Measurements from ENCODE around the gene QKI. TPM values are rescaled to one million over a fixed set of nuclear protein-coding genes. Genes with fewer than 3 reads are reported as not detected.

The QKI gene
- total RNA-seq, 1 experiment from 2014 or later, result 134 TPM

DNA sequence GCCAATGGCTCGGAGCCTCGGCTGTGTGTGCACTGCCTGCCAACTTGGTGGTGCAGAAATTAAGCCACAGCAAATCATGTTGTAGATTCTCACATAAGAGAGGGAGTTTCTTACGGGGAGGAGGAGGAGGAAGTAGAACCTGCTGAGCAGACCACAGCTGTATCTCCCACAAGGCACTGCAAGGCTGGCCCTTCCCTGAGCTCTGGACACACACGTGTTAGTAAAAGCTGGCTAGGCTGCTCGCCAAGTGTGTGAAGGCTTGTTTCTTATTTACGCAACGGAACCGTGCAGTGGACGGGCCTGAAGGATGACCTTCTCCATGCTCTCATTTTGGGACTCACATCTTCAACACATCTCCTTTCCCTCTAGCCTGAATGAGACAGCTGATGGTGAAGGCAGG is 15.7 kb upstream of the QKI start:
- no TSS peak for BruUV-seq (replicated peaks)
- H3K27me3 ChIP-seq (replicated peaks; ENCODE audit: control insufficient read depth, insufficient read depth, low read length), result no peaks in the 10 kb centered on the region
- intact Hi-C loops (cut with micrococcal nuclease; ENCODE audit: unreplicated experiment), result no loop called here
- no peaks in the 10 kb centered on the region for H3K9me3 ChIP-seq
- no peaks in the 10 kb centered on the region for H3K36me3 ChIP-seq (ENCODE audit: control insufficient read depth, insufficient read depth, low read length)
- H3K4me1 ChIP-seq, result no peaks in the 10 kb centered on the region
- H3K4me3 Mint-ChIP-seq (ENCODE audit: unreplicated experiment), result no peak overlapping the region
- ChIA-PET CTCF (no interaction called here), POLR2A (no interaction called here)
- H3K4me3 ChIP-seq (ENCODE audit: low read depth, low read length), result no peak overlapping the region
- no peaks in the 10 kb centered on the region for H3K4me1 Mint-ChIP-seq (ENCODE audit: low read depth, unreplicated experiment)
- H3K9me3 Mint-ChIP-seq (ENCODE audit: unreplicated experiment), result no peaks in the 10 kb centered on the region
- DNase-seq, result no peak
- H3K36me3 Mint-ChIP-seq (ENCODE audit: insufficient read depth, unreplicated experiment), result peaks cover 5% of the 10 kb centered on the region
- TF ChIP-seq, protein P1, sequence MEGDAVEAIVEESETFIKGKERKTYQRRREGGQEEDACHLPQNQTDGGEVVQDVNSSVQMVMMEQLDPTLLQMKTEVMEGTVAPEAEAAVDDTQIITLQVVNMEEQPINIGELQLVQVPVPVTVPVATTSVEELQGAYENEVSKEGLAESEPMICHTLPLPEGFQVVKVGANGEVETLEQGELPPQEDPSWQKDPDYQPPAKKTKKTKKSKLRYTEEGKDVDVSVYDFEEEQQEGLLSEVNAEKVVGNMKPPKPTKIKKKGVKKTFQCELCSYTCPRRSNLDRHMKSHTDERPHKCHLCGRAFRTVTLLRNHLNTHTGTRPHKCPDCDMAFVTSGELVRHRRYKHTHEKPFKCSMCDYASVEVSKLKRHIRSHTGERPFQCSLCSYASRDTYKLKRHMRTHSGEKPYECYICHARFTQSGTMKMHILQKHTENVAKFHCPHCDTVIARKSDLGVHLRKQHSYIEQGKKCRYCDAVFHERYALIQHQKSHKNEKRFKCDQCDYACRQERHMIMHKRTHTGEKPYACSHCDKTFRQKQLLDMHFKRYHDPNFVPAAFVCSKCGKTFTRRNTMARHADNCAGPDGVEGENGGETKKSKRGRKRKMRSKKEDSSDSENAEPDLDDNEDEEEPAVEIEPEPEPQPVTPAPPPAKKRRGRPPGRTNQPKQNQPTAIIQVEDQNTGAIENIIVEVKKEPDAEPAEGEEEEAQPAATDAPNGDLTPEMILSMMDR (IDR thresholded peaks at IDR 0.05; ENCODE audit: insufficient read depth in 1 of 2, low read depth in 1 of 2, low read length in 1 of 2, severe bottlenecking in 1 of 2, unreplicated experiment in 1 of 2), result no peak
- no peaks in the 10 kb centered on the region for H3K27me3 Mint-ChIP-seq (ENCODE audit: insufficient read depth, unreplicated experiment)
- H3K27ac Mint-ChIP-seq (ENCODE audit: unreplicated experiment), result no peak overlapping the region

- no peaks in the 10 kb centered on the region for H3K27me3 Mint-ChIP-seq (ENCODE audit: insufficient read depth, unreplicated experiment)
- Histone ChIP-seq H3K4me3 (ENCODE audit: low read depth, low read length) (no peak overlapping the region), H3K9me3 (no peaks in the 10 kb centered on the region), H3K36me3 (ENCODE audit: control insufficient read depth, insufficient read depth, low read length) (no peaks in the 10 kb centered on the region), H3K27me3 (replicated peaks; ENCODE audit: control insufficient read depth, insufficient read depth, low read length) (no peaks in the 10 kb centered on the region), H3K4me1 (no peaks in the 10 kb centered on the region)
- H3K4me1 Mint-ChIP-seq (ENCODE audit: low read depth, unreplicated experiment), result no peaks in the 10 kb centered on the region
- H3K27ac Mint-ChIP-seq (ENCODE audit: unreplicated experiment), result no peak overlapping the region
- H3K4me3 Mint-ChIP-seq (ENCODE audit: unreplicated experiment), result no peak overlapping the region
- intact Hi-C loops (cut with micrococcal nuclease; ENCODE audit: unreplicated experiment), result no loop called here
- H3K36me3 Mint-ChIP-seq (ENCODE audit: insufficient read depth, unreplicated experiment), result peaks cover 5% of the 10 kb centered on the region
- no peaks in the 10 kb centered on the region for H3K9me3 Mint-ChIP-seq (ENCODE audit: unreplicated experiment)
- ChIA-PET CTCF (no interaction called here), POLR2A (no interaction called here)
- no TSS peak for BruUV-seq (replicated peaks)
- no peak for DNase-seq
- TF ChIP-seq, protein P1 (IDR thresholded peaks at IDR 0.05; ENCODE audit: insufficient read depth in 1 of 2, low read depth in 1 of 2, low read length in 1 of 2, severe bottlenecking in 1 of 2, unreplicated experiment in 1 of 2), result no peak
Measured at GRCh38 chr6:163400509-163400908, 14.0 kb upstream of the QKI start.

DNA sequence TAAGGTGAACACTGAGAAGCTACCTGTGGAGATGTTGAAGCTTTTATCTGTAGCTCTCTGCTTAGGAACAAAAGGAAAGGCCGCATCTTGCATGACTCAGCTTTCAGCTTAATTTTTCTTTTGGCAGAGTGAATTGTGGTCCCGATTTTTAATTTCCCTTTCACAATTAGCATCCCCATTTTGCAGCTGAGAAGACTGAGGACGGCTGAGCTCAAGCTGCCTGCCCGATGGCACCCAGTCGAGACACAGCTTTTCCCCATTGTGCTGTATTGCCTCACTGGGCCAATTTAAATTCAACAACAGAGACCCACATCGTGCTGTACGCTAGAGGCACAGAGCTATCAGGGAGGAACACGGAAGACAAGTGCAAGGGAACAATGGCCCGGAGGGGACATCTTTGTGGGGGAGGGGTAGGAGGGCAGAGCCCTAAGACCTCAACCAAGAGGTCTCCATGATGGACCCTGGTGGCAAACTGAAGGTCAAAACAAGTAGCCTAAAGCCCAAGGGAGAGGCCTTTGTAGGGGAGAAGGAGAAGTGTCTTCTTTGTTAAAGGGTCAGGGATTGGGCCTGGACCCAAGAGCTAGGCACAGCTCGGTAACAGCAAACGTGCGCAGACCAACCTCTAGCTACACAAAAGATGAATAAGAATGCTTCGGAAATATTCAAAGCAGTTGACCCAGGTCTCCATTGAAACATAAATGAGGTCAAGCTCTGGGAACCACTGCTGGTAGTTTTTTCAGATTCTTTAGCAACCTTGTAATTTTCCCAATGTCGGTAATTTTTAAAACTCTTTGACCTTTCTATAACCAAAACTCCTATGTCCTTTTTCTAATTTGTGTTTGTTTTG is 13.3 kb upstream of the QKI start:
- TF ChIP-seq, protein P1 (IDR thresholded peaks at IDR 0.05; ENCODE audit: insufficient read depth in 1 of 2, low read depth in 1 of 2, low read length in 1 of 2, severe bottlenecking in 1 of 2, unreplicated experiment in 1 of 2), result no peak
- BruUV-seq (replicated peaks), result no TSS peak
- POLR2A ChIA-PET, result no interaction called here
- intact Hi-C loops (cut with micrococcal nuclease; ENCODE audit: unreplicated experiment), result no loop called here
- no peak overlapping the region for H3K4me3 ChIP-seq (ENCODE audit: low read depth, low read length)
- no peak overlapping the region for H3K4me3 Mint-ChIP-seq (ENCODE audit: unreplicated experiment)
- no peaks in the 10 kb centered on the region for H3K9me3 ChIP-seq
- no peaks in the 10 kb centered on the region for H3K36me3 ChIP-seq (ENCODE audit: control insufficient read depth, insufficient read depth, low read length)
- H3K4me1 Mint-ChIP-seq (ENCODE audit: low read depth, unreplicated experiment), result no peaks in the 10 kb centered on the region
- H3K27me3 Mint-ChIP-seq (ENCODE audit: insufficient read depth, unreplicated experiment), result no peaks in the 10 kb centered on the region
- H3K27ac Mint-ChIP-seq (ENCODE audit: unreplicated experiment), result no peak overlapping the region
- H3K4me1 ChIP-seq, result no peaks in the 10 kb centered on the region
- no peak for DNase-seq
- peaks cover 5% of the 10 kb centered on the region for H3K36me3 Mint-ChIP-seq (ENCODE audit: insufficient read depth, unreplicated experiment)
- H3K27me3 ChIP-seq (replicated peaks; ENCODE audit: control insufficient read depth, insufficient read depth, low read length), result no peaks in the 10 kb centered on the region
- no peaks in the 10 kb centered on the region for H3K9me3 Mint-ChIP-seq (ENCODE audit: unreplicated experiment)
- CTCF ChIA-PET, result no interaction called here

Data from Caco-2 (cell line).